NCI-H2227 (cell line): Measurements from ENCODE around the gene NIP7.

Source experiments
- DNase-seq: peaks from one replicate; lab custom pipeline; 2025; ENCODE audit not compliant: unreplicated experiment; lab: John Stamatoyannopoulos, UW

Gene NIP7

GRCh38 chr16:69384974-69385373 lies 45.4 kb downstream of the NIP7 start:
- DNase-seq, result no peak

DNA sequence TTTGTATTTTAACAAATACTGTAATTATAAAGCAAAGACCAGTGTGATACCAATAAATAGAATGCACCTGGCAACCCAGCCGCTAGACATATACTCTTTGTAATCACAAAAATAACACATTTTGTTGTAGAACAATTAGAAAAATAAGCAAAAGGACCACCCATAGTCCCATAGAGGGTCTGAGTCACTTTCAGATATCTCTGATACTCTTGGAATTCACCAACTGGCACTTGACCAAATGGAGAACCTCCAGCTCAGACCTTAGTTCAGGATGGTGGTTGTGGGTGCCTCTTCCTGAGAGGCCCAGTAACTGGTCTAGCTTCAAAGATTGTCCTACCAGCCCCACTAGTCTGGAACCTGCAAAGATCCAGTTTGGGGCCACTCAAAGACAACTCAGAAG lies 47.0 kb downstream of the NIP7 start:
- no peak for DNase-seq
